H9 (cell line): Measurements from ENCODE around the gene DDO. TPM values are rescaled to one million over a fixed set of nuclear protein-coding genes. Genes with fewer than 3 reads are reported as not detected.

ENCODE experiments used
- DNase-seq: peaks from one replicate; pipeline ENCODE4 v3.0.0-alpha.2; 2017
- H2AFZ ChIP-seq: one replicate; pipeline ENCODE4 v1.6.1; 2013; ENCODE audit warnings: mild to moderate bottlenecking, low read length, control low read depth, moderate library complexity
- H2AK5ac ChIP-seq: 2 replicates; pipeline ENCODE4 v1.6.1; 2013; ENCODE audit warnings: low read length, control low read depth, mixed read lengths; ENCODE audit not compliant: insufficient read length
- H2BK120ac ChIP-seq: one replicate; pipeline ENCODE4 v1.6.1; 2013; ENCODE audit warnings: low read depth, mild to moderate bottlenecking, low read length, control low read depth, inconsistent platforms; ENCODE audit not compliant: poor library complexity, severe bottlenecking
- H2BK12ac ChIP-seq: 2 replicates; pipeline ENCODE4 v1.6.1; 2013; ENCODE audit warnings: low read length, control low read depth, mixed read lengths, low read depth; ENCODE audit not compliant: insufficient read length
- H2BK15ac ChIP-seq: 2 replicates; pipeline ENCODE4 v1.6.1; 2013; ENCODE audit warnings: low read depth, low read length, control low read depth
- H2BK20ac ChIP-seq: one replicate; pipeline ENCODE4 v1.6.1; 2013; ENCODE audit warnings: low read depth, mild to moderate bottlenecking, low read length, control low read depth, inconsistent platforms; ENCODE audit not compliant: poor library complexity, severe bottlenecking
- H2BK5ac ChIP-seq: 2 replicates; pipeline ENCODE4 v1.6.1; 2013; ENCODE audit warnings: low read length, control low read depth, mixed read lengths; ENCODE audit not compliant: insufficient read length
- H3K14ac ChIP-seq: 2 replicates; pipeline ENCODE4 v1.6.1; 2013; ENCODE audit warnings: low read length, control low read depth; ENCODE audit not compliant: insufficient read depth
- H3K18ac ChIP-seq: 2 replicates; pipeline ENCODE4 v1.6.1; 2013; ENCODE audit warnings: low read depth, mild to moderate bottlenecking, mixed read lengths, low read length, control low read depth; ENCODE audit not compliant: insufficient read length
- H3K23ac ChIP-seq: 2 replicates; pipeline ENCODE4 v1.6.1; 2013; ENCODE audit warnings: low read length, control low read depth, mixed read lengths, low read depth; ENCODE audit not compliant: insufficient read length
- H3K23me2 ChIP-seq: 2 replicates; pipeline ENCODE4 v1.6.1; 2013; ENCODE audit warnings: low read depth, mild to moderate bottlenecking, mixed read lengths, low read length, control low read depth; ENCODE audit not compliant: insufficient read length, poor library complexity, severe bottlenecking
- H3K27ac ChIP-seq: 2 replicates; pipeline ENCODE4 v1.5.1; 2013; ENCODE audit warnings: low read length, control low read depth, mixed read lengths, low read depth; ENCODE audit not compliant: insufficient read length
- H3K27me3 ChIP-seq: 2 replicates; pipeline ENCODE4 v1.6.1; 2013; ENCODE audit warnings: low read length, control low read depth, inconsistent platforms; ENCODE audit not compliant: insufficient read depth
- H3K4ac ChIP-seq: 2 replicates; pipeline ENCODE4 v1.6.1; 2013; ENCODE audit warnings: low read depth, mild to moderate bottlenecking, control low read depth, inconsistent platforms, low read length, moderate library complexity
- H3K4me1 ChIP-seq: 2 replicates; pipeline ENCODE4 v1.6.1; 2013; ENCODE audit warnings: low read length, control low read depth, inconsistent platforms; ENCODE audit not compliant: insufficient read depth
- H3K4me2 ChIP-seq: 2 replicates; pipeline ENCODE4 v1.6.1; 2013; ENCODE audit warnings: low read length, control low read depth, mixed read lengths; ENCODE audit not compliant: insufficient read length, insufficient read depth
- H3K56ac ChIP-seq: 2 replicates; pipeline ENCODE4 v1.6.1; 2013; ENCODE audit warnings: low read depth, mild to moderate bottlenecking, mixed read lengths, low read length, control low read depth; ENCODE audit not compliant: insufficient read length
- H3K79me1 ChIP-seq: 2 replicates; pipeline ENCODE4 v1.6.1; 2013; ENCODE audit warnings: low read depth, mild to moderate bottlenecking, moderate library complexity, low read length, control low read depth, inconsistent platforms; ENCODE audit not compliant: insufficient read depth, poor library complexity, severe bottlenecking
- H3K79me2 ChIP-seq: 2 replicates; pipeline ENCODE4 v1.6.1; 2013; ENCODE audit warnings: low read length, control low read depth, inconsistent platforms; ENCODE audit not compliant: insufficient read depth
- H3K9ac ChIP-seq: 2 replicates; pipeline ENCODE4 v1.6.1; 2013; ENCODE audit warnings: low read length, control low read depth, mixed read lengths; ENCODE audit not compliant: insufficient read length; ENCODE audit errors: extremely low read depth
- H3K9me3 ChIP-seq: one replicate; pipeline ENCODE4 v1.6.1; 2013; ENCODE audit warnings: low read depth, low read length, inconsistent platforms; ENCODE audit not compliant: control insufficient read depth
- H3T11ph ChIP-seq: one replicate; pipeline ENCODE4 v1.6.1; 2013; ENCODE audit warnings: mild to moderate bottlenecking, low read length, control low read depth, inconsistent platforms
- H4K20me1 ChIP-seq: one replicate; pipeline ENCODE4 v1.6.1; 2013; ENCODE audit not compliant: control insufficient read depth, insufficient read length, insufficient read depth
- H4K5ac ChIP-seq: 2 replicates; pipeline ENCODE4 v1.6.1; 2013; ENCODE audit warnings: low read depth, mild to moderate bottlenecking, mixed read lengths, low read length, control low read depth; ENCODE audit not compliant: insufficient read length
- H4K8ac ChIP-seq: replicated peaks from 2 replicates; pipeline ENCODE4 v1.6.1; 2013; ENCODE audit warnings: low read length, control low read depth, mixed read lengths, low read depth; ENCODE audit not compliant: insufficient read length
- H4K91ac ChIP-seq: 2 replicates; pipeline ENCODE4 v1.6.1; 2013; ENCODE audit warnings: low read depth, mild to moderate bottlenecking, moderate library complexity, mixed read lengths, low read length, control low read depth; ENCODE audit not compliant: insufficient read length
- H3K27ac Mint-ChIP-seq, 3 experiments: 2 replicates in 2 of 3; 3 replicates in 1 of 3; pipeline ENCODE4 v1.8.0; 2020 to 2021; ENCODE audit warnings: mixed read lengths in 3 of 3, mild to moderate bottlenecking in 1 of 3, moderate library complexity in 1 of 3
- H3K27me3 Mint-ChIP-seq: 2 replicates; pipeline ENCODE4 v1.8.0; 2021; ENCODE audit warnings: low read depth, mild to moderate bottlenecking, moderate library complexity, mixed read lengths
- H3K36me3 Mint-ChIP-seq, 3 experiments: 2 replicates in 2 of 3; 3 replicates in 1 of 3; pipeline ENCODE4 v1.8.0; 2020 to 2021; ENCODE audit warnings: low read depth in 3 of 3, mixed read lengths in 3 of 3; ENCODE audit not compliant: insufficient read depth in 1 of 3
- H3K4me1 Mint-ChIP-seq, 2 experiments: 2 replicates each; pipeline ENCODE4 v1.8.0; 2020; ENCODE audit warnings: mixed read lengths in 2 of 2
- H3K4me3 Mint-ChIP-seq, 2 experiments: 2 replicates in 1 of 2; 3 replicates in 1 of 2; pipeline ENCODE4 v1.8.0; 2020 to 2021; ENCODE audit warnings: mild to moderate bottlenecking in 2 of 2, mixed read lengths in 2 of 2, moderate library complexity in 1 of 2
- H3K9me3 Mint-ChIP-seq, 2 experiments: 2 replicates in 1 of 2; 3 replicates in 1 of 2; pipeline ENCODE4 v1.8.0; 2020; ENCODE audit warnings: mild to moderate bottlenecking in 2 of 2, mixed read lengths in 2 of 2, moderate library complexity in 1 of 2
- WGBS: extraction: QIAGEN DNeasy Blood & Tissue Kit; methylation state at CpG from one replicate; pipeline ENCODE4 v1.1.7; 2013; ENCODE audit warnings: missing lambda C conversion rate, low lambda C conversion rate, mixed read lengths; ENCODE audit not compliant: insufficient read length; ENCODE audit errors: extremely low coverage; 5-methylcytosine and 5-hydroxymethylcytosine counted together
- total RNA-seq: library from RNA; stranded (reverse); gene quantifications from 2 replicates; pipeline ENCODE4 v1.2.1, GENCODE V29; 2021
- TF ChIP-seq, protein P1 (sequence below): fragments of 200-600 bp; sonication (generic); conservative IDR thresholded peaks from 3 replicates; pipeline ENCODE4 v1.8.0; 2021; ENCODE audit warnings: antibody characterized with exemption, mild to moderate bottlenecking

Gene DDO
- total RNA-seq, 1 experiment from 2014 or later = not detected

- Mint-ChIP-seq H3K4me3 (no peak overlapping the region), H3K4me1 (no peaks in the 10 kb centered on the region; a peak in 1 of 4 replicates), H3K9me3 (no peaks in the 10 kb centered on the region), H3K36me3 (no peaks in the 10 kb centered on the region), H3K27ac (no peak overlapping the region), H3K27me3 (no peaks in the 10 kb centered on the region; the same call in 1 of the 2 replicates)
- Histone ChIP-seq H4K8ac (no peak overlapping the region), H2BK120ac (no peak overlapping the region), H3K9me3 (no peaks in the 10 kb centered on the region), H3K56ac (no peak overlapping the region), H3K18ac (no peak overlapping the region), H3K9ac (no peak overlapping the region), H3T11ph (no peak overlapping the region), H3K23me2 (no peaks in the 10 kb centered on the region), H3K4me2 (no peak overlapping the region), H2AK5ac (no peak overlapping the region), H2BK5ac (no peak overlapping the region), H2BK15ac (no peak overlapping the region), H3K4ac (no peak overlapping the region), H4K5ac (no peak overlapping the region), H3K79me2 (no peaks in the 10 kb centered on the region), H4K91ac (no peak overlapping the region), H3K27me3 (no peaks in the 10 kb centered on the region), H2BK20ac (no peak overlapping the region), H3K23ac (no peak overlapping the region), H2BK12ac (no peak overlapping the region), H4K20me1 (no peaks in the 10 kb centered on the region), H3K79me1 (no peaks in the 10 kb centered on the region), H3K27ac (no peak overlapping the region), H3K4me1 (no peaks in the 10 kb centered on the region), H2AFZ (no peak overlapping the region), H3K14ac (no peak overlapping the region)
- no CpG with 5 or more reads among the region's 8 CpGs for WGBS
- TF ChIP-seq, protein P1, sequence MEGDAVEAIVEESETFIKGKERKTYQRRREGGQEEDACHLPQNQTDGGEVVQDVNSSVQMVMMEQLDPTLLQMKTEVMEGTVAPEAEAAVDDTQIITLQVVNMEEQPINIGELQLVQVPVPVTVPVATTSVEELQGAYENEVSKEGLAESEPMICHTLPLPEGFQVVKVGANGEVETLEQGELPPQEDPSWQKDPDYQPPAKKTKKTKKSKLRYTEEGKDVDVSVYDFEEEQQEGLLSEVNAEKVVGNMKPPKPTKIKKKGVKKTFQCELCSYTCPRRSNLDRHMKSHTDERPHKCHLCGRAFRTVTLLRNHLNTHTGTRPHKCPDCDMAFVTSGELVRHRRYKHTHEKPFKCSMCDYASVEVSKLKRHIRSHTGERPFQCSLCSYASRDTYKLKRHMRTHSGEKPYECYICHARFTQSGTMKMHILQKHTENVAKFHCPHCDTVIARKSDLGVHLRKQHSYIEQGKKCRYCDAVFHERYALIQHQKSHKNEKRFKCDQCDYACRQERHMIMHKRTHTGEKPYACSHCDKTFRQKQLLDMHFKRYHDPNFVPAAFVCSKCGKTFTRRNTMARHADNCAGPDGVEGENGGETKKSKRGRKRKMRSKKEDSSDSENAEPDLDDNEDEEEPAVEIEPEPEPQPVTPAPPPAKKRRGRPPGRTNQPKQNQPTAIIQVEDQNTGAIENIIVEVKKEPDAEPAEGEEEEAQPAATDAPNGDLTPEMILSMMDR = no peak
- DNase-seq = no peak
Observed at GRCh38 chr6:110404607-110405006, 10.8 kb downstream of the DDO start.
